Neural cell (in vitro differentiated cells): ENCODE measurements around the gene KCNJ10.

Experiments used
- EZH2 ChIP-seq: fragments of 200-600, 300-800 bp; shearing (Covaris generic), sonication (generic); IDR thresholded peaks from 2 replicates; pipeline ENCODE4 v1.6.1; 2014; ENCODE audit warnings: antibody characterized with exemption, low read length, borderline replicate concordance, mild to moderate bottlenecking; ENCODE audit not compliant: insufficient read depth, poor library complexity, severe bottlenecking
- POLR2AphosphoS5 ChIP-seq: IDR thresholded peaks from 2 replicates; pipeline ENCODE4 v1.6.1; 2012
- TF ChIP-seq, protein P1 (sequence below): fragments of 450-650 bp; IDR thresholded peaks from 2 replicates; pipeline ENCODE4 v1.5.1; 2014; ENCODE audit warnings: antibody characterized with exemption, mild to moderate bottlenecking, moderate library complexity; ENCODE audit not compliant: poor library complexity, severe bottlenecking
- TF ChIP-seq, protein P2 (sequence below): IDR thresholded peaks from 2 replicates; pipeline ENCODE4 v1.6.1; 2012; ENCODE audit warnings: borderline replicate concordance

DNA sequence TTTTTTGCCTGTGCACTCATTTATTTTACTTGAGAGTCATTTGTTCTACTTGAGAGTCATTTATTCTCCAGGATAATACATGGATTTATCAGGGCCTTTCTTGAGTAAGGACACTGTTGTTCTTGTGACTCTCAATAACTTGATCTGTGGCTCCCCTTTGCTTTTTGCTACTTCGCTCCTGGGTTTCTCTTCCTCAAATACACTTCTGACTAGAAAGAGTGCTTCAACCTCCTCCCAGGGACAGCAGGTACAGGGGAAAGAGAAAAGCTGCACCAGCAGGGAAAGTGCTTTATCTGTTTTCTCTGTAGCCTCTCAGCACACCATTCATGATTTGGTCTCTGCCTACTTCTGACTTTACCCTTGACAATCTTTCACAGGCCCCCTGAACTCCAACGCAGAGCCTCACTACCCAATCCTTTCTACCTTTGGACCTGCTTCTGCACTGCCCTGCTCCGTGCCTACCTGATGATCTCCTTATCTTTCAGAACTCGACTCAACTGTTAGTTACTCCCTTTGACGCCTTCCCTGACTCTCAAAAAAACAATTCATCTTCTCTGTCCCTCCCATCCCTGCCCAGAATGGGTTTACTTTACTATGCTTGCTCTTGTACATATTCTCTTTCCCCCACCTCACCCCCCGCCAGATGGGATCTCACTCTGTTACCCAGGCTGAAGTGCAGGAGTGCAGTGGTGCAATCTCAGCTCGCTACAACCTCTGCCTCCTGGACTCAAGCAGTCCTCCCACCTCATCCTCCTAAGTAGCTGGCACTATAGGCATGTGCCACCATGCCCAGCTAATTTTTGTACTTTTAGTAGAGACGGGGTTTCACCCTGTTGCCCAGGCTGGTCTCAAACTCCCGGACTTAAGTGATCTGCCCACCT is 22.6 kb downstream of the KCNJ10 start:
- TF ChIP-seq, protein P1, sequence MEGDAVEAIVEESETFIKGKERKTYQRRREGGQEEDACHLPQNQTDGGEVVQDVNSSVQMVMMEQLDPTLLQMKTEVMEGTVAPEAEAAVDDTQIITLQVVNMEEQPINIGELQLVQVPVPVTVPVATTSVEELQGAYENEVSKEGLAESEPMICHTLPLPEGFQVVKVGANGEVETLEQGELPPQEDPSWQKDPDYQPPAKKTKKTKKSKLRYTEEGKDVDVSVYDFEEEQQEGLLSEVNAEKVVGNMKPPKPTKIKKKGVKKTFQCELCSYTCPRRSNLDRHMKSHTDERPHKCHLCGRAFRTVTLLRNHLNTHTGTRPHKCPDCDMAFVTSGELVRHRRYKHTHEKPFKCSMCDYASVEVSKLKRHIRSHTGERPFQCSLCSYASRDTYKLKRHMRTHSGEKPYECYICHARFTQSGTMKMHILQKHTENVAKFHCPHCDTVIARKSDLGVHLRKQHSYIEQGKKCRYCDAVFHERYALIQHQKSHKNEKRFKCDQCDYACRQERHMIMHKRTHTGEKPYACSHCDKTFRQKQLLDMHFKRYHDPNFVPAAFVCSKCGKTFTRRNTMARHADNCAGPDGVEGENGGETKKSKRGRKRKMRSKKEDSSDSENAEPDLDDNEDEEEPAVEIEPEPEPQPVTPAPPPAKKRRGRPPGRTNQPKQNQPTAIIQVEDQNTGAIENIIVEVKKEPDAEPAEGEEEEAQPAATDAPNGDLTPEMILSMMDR: no peak
- TF ChIP-seq, protein P2, sequence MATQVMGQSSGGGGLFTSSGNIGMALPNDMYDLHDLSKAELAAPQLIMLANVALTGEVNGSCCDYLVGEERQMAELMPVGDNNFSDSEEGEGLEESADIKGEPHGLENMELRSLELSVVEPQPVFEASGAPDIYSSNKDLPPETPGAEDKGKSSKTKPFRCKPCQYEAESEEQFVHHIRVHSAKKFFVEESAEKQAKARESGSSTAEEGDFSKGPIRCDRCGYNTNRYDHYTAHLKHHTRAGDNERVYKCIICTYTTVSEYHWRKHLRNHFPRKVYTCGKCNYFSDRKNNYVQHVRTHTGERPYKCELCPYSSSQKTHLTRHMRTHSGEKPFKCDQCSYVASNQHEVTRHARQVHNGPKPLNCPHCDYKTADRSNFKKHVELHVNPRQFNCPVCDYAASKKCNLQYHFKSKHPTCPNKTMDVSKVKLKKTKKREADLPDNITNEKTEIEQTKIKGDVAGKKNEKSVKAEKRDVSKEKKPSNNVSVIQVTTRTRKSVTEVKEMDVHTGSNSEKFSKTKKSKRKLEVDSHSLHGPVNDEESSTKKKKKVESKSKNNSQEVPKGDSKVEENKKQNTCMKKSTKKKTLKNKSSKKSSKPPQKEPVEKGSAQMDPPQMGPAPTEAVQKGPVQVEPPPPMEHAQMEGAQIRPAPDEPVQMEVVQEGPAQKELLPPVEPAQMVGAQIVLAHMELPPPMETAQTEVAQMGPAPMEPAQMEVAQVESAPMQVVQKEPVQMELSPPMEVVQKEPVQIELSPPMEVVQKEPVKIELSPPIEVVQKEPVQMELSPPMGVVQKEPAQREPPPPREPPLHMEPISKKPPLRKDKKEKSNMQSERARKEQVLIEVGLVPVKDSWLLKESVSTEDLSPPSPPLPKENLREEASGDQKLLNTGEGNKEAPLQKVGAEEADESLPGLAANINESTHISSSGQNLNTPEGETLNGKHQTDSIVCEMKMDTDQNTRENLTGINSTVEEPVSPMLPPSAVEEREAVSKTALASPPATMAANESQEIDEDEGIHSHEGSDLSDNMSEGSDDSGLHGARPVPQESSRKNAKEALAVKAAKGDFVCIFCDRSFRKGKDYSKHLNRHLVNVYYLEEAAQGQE: no peak
- TF ChIP-seq POLR2AphosphoS5 (no peak), EZH2 (no peak)
